HEK293 (cell line): Measurements from ENCODE around the gene CRACDL.

Experiments
- CTCF ChIP-seq: fragments of 450-650 bp; formaldehyde crosslinking; IDR thresholded peaks from 2 replicates; pipeline ENCODE4 v1.5.1; 2016; ENCODE audit warnings: missing biosample characterization, missing genetic modification characterization
- KLF9 ChIP-seq: fragments of 450-650 bp; formaldehyde crosslinking; IDR thresholded peaks from 2 replicates; pipeline ENCODE4 v1.5.1; 2016; ENCODE audit warnings: missing biosample characterization, missing genetic modification characterization, low read depth
- MYNN ChIP-seq: fragments of 450-650 bp; formaldehyde crosslinking; IDR thresholded peaks from 2 replicates; pipeline ENCODE4 v1.5.1; 2016; ENCODE audit warnings: missing biosample characterization, missing genetic modification characterization, borderline replicate concordance
- REST ChIP-seq: fragments of 450-650 bp; formaldehyde crosslinking; IDR thresholded peaks from 2 replicates; pipeline ENCODE4 v1.5.1; 2016; ENCODE audit warnings: missing biosample characterization, missing genetic modification characterization
- TSHZ1 ChIP-seq: fragments of 450-650 bp; formaldehyde crosslinking; IDR thresholded peaks from 2 replicates; pipeline ENCODE4 v1.5.1; 2016; ENCODE audit warnings: missing biosample characterization, missing genetic modification characterization, borderline replicate concordance
- ZNF121 ChIP-seq: fragments of 450-650 bp; formaldehyde crosslinking; IDR thresholded peaks from 2 replicates; pipeline ENCODE4 v1.5.1; 2016; ENCODE audit warnings: missing biosample characterization, missing genetic modification characterization
- ZNF169 ChIP-seq: fragments of 450-650 bp; formaldehyde crosslinking; IDR thresholded peaks from 2 replicates; pipeline ENCODE4 v1.5.1; 2016; ENCODE audit warnings: missing biosample characterization, missing genetic modification characterization
- ZNF274 ChIP-seq, 2 experiments: fragments of 200-500 bp in 1 of 2; fragments of 450-650 bp in 1 of 2; sonication (Bioruptor generic) in 1 of 2; formaldehyde crosslinking in 1 of 2; IDR thresholded peaks; 2 replicates each; pipeline versions ENCODE4 v1.5.1 to v1.6.1; 2014 to 2016; ENCODE audit warnings: borderline replicate concordance in 1 of 2, inconsistent platforms in 1 of 2, low read length in 1 of 2, missing biosample characterization in 1 of 2, missing genetic modification characterization in 1 of 2
- ZNF280D ChIP-seq: fragments of 450-650 bp; formaldehyde crosslinking; IDR thresholded peaks from 2 replicates; pipeline ENCODE4 v1.5.1; 2016; ENCODE audit warnings: missing biosample characterization, missing genetic modification characterization
- ZNF416 ChIP-seq: fragments of 450-650 bp; formaldehyde crosslinking; IDR thresholded peaks from 2 replicates; pipeline ENCODE4 v1.5.1; 2016; ENCODE audit warnings: missing biosample characterization, missing genetic modification characterization
- ZNF544 ChIP-seq: fragments of 450-650 bp; formaldehyde crosslinking; IDR thresholded peaks from 2 replicates; pipeline ENCODE4 v1.5.0; 2017; ENCODE audit warnings: missing biosample characterization, missing genetic modification characterization
- ZNF558 ChIP-seq: fragments of 450-650 bp; formaldehyde crosslinking; IDR thresholded peaks from 2 replicates; pipeline ENCODE4 v1.5.1; 2016; ENCODE audit warnings: missing biosample characterization, missing genetic modification characterization
- ZNF843 ChIP-seq: fragments of 450-650 bp; formaldehyde crosslinking; IDR thresholded peaks from 2 replicates; pipeline ENCODE4 v1.5.1; 2016; ENCODE audit warnings: missing biosample characterization, missing genetic modification characterization

- TF ChIP-seq ZNF121 (tag by site-specific recombination) = no peak
- no peak for TF ChIP-seq MYNN (tag by site-specific recombination)
- TF ChIP-seq ZNF274 (IDR thresholded peaks at IDR 0.05; ENCODE audit: low read length) = no peak
- no peak for TF ChIP-seq ZNF274 (tag by site-specific recombination; IDR thresholded peaks at IDR 0.05; ENCODE audit: borderline replicate concordance)
- TF ChIP-seq ZNF558 (tag by site-specific recombination) = no peak
- no peak for TF ChIP-seq CTCF (tag by site-specific recombination)
- no peak for TF ChIP-seq ZNF843 (tag by site-specific recombination)
- TF ChIP-seq REST (tag by site-specific recombination) = no peak
- TF ChIP-seq ZNF280D (tag by site-specific recombination) = no peak
- no peak for TF ChIP-seq KLF9 (tag by site-specific recombination)
- no peak for TF ChIP-seq ZNF169
- no peak for TF ChIP-seq ZNF416 (tag by site-specific recombination)
- TF ChIP-seq ZNF544 (tag by site-specific recombination) = no peak
- no peak for TF ChIP-seq TSHZ1 (tag by site-specific recombination)
Observed at GRCh38 chr2:98746426-98746825, 189.6 kb downstream of the CRACDL start.
